Activated T-cell treated with anti-CD3 and anti-CD28 coated beads for 1 hour (primary cell): ENCODE results near the gene CIDEC.
"Not testable (repeated sequence)": the region's sequence is repeated elsewhere in the genome, so short reads cannot be mapped to it uniquely, and the experiment has no call there.

Source experiments
- DNase-seq: peaks from one replicate; pipeline ENCODE4 v3.0.0-alpha.2; 2020; ENCODE audit warnings: low read depth

CIDEC gene

DNA sequence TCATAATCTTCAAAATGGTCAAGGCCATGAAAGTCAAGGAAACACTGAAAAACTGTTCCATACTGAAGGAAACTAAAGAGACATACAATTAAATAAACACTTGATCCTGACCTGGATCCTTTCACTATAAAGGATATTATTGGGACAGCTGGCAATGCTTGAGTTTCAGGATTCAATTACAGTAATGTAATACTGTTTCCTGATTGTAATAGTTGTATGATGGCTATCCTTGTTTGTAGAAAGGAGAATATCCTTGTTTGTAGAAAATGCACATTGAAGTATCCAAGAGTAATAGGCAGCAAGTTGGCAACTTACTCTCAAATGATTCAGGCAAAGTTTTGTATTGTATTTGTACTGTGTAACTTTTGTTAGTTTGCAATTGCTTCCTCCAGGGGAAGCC is 4.6 kb downstream of the CIDEC start:
- no peak for DNase-seq

GRCh38 chr3:9872067-9872466 is 8.0 kb downstream of the CIDEC start:
- not testable (repeated sequence) for DNase-seq

DNA sequence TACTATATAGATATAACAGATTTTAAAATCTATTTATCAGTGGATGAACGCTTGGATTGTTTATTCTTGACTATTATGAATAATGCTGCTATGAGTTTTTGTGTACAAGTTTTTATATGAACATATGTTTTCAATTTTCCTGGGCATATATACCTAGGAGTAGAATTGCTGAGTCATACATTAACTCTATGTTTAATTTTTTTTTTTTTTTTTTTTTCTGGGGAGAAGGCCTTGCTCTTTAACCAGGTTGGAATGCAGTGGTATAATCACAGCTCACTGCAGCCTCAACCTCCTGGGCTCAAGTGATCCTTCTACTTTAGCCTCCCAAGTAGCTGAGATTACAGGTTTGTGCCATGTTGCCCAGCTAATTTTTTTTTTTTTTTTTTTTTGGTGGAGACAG is 9.1 kb downstream of the CIDEC start:
- DNase-seq, result no peak

- DNase-seq, result no peak
Observed at GRCh38 chr3:9869955-9870354, 10.1 kb downstream of the CIDEC start.

DNA sequence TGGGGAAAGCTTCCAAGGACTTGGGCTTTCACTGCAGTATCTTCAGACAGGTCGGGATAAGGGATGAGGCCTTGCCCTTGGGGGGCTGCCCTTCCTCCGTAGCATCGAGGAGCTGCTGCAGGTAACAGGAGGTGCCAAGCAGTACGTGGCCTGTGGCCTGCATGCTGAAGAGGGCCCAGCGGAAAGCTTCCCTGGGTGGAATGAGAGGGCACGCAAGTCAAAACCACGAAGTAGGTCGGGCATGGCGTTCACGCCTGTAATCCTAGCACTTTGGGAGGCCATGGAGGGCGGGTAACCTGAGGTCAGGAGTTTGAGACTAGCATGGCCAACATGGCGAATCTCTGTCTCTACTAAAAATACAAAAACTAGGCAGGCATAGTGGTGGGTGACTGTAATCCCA is 12.9 kb downstream of the CIDEC start:
- no peak for DNase-seq

GRCh38 chr3:9866639-9867038 is 13.4 kb downstream of the CIDEC start:
- no peak for DNase-seq

- not testable (repeated sequence) for DNase-seq
Observed at GRCh38 chr3:9865125-9865637, 14.9 kb downstream of the CIDEC start.

GRCh38 chr3:9864200-9864927 is 15.7 kb downstream of the CIDEC start:
- no peak for DNase-seq

GRCh38 chr3:9863058-9863772 is 16.8 kb downstream of the CIDEC start:
- DNase-seq, result no peak

GRCh38 chr3:9862391-9863057 is 17.5 kb downstream of the CIDEC start:
- no peak for DNase-seq

GRCh38 chr3:9861626-9862130 is 18.4 kb downstream of the CIDEC start:
- no peak for DNase-seq

DNA sequence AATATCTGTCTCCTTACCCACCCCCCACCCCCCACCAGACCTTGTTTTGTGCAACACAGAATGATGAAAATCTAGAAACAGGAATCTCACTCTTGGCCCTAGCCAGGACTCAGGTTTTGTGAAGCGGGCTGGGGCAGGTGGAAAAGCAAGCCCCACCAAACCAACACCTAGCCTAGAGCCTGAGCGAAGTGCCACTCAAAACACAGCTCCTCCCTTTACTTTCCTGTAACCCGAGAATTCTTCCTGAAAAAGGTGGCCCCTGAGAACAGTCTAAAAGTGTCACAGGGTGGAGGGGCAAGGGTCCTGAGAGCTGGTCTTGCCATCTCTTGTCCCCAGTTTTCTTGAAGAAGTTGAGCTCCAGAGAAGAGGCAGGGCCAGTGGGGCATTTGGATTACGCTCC is 18.9 kb downstream of the CIDEC start:
- no peak for DNase-seq

DNA sequence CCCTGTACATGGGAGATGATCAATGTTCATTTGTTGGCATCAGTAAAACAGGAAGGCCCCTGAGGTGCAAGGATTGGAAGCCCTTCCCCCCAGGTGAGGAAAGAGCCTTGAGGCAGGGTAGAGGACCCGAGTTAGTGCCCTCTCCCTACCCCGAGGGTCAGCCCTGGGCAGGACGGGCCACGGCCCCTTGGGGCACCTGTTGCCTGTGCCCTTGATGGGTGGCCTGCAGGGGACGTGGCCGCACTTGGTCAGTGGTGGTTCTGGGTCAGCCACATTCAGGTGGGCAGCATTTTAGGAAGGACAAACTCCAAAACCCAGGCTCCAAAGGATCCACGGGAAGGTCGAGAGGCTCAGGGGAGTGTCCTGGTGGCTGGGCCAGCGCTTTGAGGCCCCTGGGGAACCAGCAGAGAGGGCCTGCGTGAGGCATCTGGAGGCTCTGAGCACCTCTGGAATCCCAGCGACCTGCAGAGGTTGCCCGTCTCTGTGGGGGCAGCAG is 20.5 kb downstream of the CIDEC start:
- DNase-seq, result no peak

GRCh38 chr3:9855594-9855993 is 24.5 kb downstream of the CIDEC start:
- DNase-seq, result no peak

DNA sequence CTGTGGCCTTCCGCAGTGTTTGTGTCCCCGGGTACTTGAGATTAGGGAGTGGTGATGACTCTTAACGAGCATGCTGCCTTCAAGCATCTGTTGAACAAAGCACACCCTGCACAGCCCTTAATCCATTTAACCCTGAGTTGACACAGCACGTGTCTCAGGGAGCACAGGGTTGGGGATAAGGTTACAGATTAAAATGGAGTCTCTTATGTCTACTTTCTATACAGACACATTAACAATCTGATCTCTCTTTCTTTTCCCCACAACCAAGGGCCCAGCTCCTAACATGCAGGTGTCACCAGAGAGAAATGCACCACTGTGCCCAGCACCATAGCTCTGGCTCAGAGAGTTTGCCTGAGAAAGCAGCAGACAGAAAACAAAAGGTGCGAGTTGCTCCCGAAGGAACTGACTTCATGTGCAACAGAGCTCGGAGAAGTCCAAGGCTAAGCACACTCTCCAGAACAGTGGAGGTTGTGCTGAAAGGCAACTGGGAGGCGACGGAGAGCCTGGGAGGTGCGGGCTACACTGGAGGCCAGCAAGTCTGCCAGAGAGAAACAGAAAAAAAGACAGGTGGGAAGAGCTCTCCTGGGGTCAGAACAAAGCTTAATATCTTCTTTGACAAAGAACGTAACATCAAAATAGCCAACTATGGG is 25.6 kb downstream of the CIDEC start:
- not testable (repeated sequence) for DNase-seq

DNA sequence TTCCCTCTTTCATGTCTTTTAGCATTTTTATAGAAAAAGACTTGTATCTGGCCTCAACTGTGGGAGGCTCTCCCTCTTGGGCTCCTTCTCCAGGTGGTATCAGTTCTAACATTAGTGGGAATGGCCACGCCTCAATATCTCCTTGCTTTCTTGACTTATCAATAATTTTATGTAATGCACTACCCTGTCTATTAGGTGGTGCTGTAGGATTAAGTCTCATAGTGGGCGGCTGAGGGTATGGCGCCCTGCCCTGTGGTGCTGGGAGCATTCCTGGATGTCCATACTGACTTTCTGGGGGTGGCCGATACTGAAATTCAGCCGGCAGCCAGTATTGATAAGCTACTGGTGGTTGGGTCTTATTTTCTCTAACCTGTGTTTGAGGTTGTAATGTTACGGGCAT is 27.5 kb downstream of the CIDEC start:
- no peak for DNase-seq

- not testable (repeated sequence) for DNase-seq
Observed at GRCh38 chr3:9851926-9852325, 28.1 kb downstream of the CIDEC start.

- DNase-seq, result not testable (repeated sequence)
Observed at GRCh38 chr3:9851383-9851782, 28.7 kb downstream of the CIDEC start.

DNA sequence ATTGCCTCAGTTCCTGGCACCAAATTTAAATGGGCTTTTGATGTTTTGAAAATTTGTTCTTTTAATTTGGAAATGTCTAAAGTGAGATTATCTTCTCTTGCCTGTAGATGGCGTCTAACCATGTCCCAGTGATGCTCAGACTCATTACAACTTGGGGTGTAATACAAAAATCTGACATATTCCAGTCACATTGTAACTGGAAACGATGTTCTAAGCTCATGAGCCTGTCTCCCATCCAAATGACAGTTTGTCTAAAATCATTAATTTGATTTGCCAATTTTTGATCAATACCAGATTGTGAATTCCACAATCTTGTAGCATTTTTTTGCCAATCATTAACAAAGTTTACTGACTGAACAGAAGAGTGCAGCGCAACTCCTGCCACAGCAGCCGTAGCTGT is 31.2 kb downstream of the CIDEC start:
- DNase-seq, result not testable (repeated sequence)

GRCh38 chr3:9847870-9848269 is 32.2 kb downstream of the CIDEC start:
- DNase-seq, result not testable (repeated sequence)

DNA sequence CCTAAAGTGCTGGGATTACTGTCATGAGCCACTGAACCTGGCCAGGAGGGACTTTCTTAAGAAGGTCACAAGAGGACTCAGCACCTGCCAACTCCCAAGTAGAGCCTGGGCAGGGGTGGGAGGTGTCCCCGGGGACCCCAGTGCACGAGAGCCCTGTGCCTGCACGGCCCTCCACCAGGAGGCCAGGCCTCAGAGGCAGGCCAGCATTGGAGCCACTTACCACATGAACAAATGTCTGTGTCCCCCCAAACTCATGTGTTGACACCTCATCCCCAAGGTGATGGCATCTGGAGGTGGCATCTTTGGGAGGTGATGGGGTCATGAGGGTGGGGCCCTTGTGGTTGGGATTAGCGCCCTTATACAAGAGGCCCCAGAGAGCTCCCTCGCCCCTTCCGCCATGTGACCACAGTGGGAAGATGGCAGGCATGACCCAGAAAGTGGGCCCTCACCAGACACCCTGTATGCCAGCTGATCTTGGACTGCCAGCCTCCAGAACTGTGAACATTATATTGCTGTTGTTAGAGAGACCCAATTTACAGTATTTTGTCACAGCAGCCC is 33.0 kb downstream of the CIDEC start:
- DNase-seq, result no peak

GRCh38 chr3:9846231-9846630 is 33.8 kb downstream of the CIDEC start:
- no peak for DNase-seq
